Type B pancreatic cell (in vitro differentiated cells): ENCODE data around the gene FYN. TPM values are rescaled to one million over a fixed set of nuclear protein-coding genes. Genes with fewer than 3 reads are reported as not detected.

Source experiments
- DNase-seq: peaks from one replicate; pipeline ENCODE4 v3.0.0; 2021; ENCODE audit warnings: mixed read lengths; ENCODE audit not compliant: unreplicated experiment; ENCODE audit errors: extremely low spot score
- H3K27ac Mint-ChIP-seq: 2 replicates; pipeline ENCODE4 v1.8.0; 2021; ENCODE audit warnings: mild to moderate bottlenecking, mixed read lengths
- H3K27me3 Mint-ChIP-seq: 2 replicates; pipeline ENCODE4 v1.8.0; 2021; ENCODE audit warnings: mixed read lengths
- H3K36me3 Mint-ChIP-seq: 2 replicates; pipeline ENCODE4 v1.8.0; 2021; ENCODE audit warnings: mixed read lengths
- H3K4me1 Mint-ChIP-seq: one replicate; pipeline ENCODE4 v1.8.0; 2021; ENCODE audit warnings: mixed read lengths; ENCODE audit not compliant: unreplicated experiment
- H3K4me3 Mint-ChIP-seq: 2 replicates; pipeline ENCODE4 v1.8.0; 2021; ENCODE audit warnings: mild to moderate bottlenecking, mixed read lengths
- H3K9me3 Mint-ChIP-seq: 2 replicates; pipeline ENCODE4 v1.8.0; 2021; ENCODE audit warnings: mixed read lengths
- total RNA-seq: library from RNA; stranded (reverse); gene quantifications from 2 replicates; pipeline ENCODE4 v1.2.1, GENCODE V29; 2021; ENCODE audit warnings: low replicate concordance
- TF ChIP-seq, protein P1 (sequence below): fragments of 200-600 bp; sonication (generic); conservative IDR thresholded peaks from 2 replicates; pipeline ENCODE4 v1.5.0; 2021; ENCODE audit warnings: antibody characterized with exemption, mild to moderate bottlenecking

Gene FYN
- total RNA-seq, 1 donor from 2014 or later: 131 TPM

DNA sequence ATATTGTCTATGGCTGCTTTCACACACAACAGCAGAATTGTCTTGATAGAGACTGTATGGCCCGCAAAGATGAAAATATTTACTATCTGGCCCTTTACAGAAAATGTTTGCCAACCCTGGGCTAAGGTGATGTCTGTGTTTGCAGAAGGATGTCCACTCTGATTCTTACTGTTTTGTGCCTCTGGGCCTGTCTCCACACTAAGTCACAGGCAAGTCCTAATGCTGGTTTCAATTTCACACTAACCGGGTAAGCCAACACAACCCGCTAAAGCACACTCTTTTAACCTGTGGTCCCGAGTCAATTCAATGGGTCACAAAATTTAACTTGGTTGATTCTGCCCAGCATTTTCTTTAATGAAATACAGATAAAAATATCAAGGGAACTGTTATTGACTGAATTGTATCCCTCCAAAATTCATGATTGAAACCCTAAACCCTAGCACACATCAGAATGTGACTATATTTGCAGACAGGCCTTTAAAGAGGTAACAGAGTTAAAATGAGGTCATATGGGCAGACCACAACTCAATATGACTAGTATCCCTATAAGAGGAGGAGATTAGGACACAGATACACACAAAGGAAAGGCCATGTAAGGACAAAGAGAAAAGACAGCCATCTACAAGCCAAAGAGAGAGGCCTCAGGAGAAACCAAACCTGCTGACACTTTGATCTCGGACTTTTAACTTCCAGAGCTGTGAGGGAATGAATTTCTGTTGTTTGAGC is 78.4 kb downstream of the FYN start:
- no peaks in the 10 kb centered on the region for H3K27me3 Mint-ChIP-seq
- no peaks in the 10 kb centered on the region for H3K9me3 Mint-ChIP-seq
- H3K36me3 Mint-ChIP-seq: peaks cover 3% of the 10 kb centered on the region
- DNase-seq: no peak
- peak overlapping the region; percentile 66 for H3K27ac Mint-ChIP-seq
- peaks cover 41% of the 10 kb centered on the region for H3K4me1 Mint-ChIP-seq
- H3K4me3 Mint-ChIP-seq: no peak overlapping the region
- TF ChIP-seq, protein P1, sequence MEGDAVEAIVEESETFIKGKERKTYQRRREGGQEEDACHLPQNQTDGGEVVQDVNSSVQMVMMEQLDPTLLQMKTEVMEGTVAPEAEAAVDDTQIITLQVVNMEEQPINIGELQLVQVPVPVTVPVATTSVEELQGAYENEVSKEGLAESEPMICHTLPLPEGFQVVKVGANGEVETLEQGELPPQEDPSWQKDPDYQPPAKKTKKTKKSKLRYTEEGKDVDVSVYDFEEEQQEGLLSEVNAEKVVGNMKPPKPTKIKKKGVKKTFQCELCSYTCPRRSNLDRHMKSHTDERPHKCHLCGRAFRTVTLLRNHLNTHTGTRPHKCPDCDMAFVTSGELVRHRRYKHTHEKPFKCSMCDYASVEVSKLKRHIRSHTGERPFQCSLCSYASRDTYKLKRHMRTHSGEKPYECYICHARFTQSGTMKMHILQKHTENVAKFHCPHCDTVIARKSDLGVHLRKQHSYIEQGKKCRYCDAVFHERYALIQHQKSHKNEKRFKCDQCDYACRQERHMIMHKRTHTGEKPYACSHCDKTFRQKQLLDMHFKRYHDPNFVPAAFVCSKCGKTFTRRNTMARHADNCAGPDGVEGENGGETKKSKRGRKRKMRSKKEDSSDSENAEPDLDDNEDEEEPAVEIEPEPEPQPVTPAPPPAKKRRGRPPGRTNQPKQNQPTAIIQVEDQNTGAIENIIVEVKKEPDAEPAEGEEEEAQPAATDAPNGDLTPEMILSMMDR: no peak

DNA sequence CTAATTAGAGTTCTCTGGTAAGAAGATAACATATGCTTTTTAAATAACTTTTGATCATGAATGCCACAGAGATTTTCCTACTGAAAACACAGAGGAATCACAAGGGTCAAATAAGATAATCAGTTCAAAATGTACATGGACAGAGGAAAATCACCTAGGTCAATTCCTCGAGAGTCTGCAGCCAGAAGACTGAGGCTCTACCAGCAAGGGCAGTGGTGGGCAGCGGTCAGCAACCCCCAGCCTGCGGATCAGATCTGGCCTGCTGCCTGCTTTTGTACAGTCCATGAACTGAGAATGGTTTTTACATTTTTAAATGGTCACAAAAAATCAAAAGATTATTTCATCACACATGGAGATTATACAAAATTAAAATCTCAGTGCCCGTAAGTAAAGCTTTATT is 79.0 kb downstream of the FYN start:
- TF ChIP-seq, protein P1: no peak
- H3K27ac Mint-ChIP-seq: peak overlapping the region; percentile 66
- H3K27me3 Mint-ChIP-seq: no peaks in the 10 kb centered on the region
- H3K36me3 Mint-ChIP-seq: peaks cover 3% of the 10 kb centered on the region
- H3K4me1 Mint-ChIP-seq: peaks cover 39% of the 10 kb centered on the region
- no peak for DNase-seq
- no peak overlapping the region for H3K4me3 Mint-ChIP-seq
- no peaks in the 10 kb centered on the region for H3K9me3 Mint-ChIP-seq

DNA sequence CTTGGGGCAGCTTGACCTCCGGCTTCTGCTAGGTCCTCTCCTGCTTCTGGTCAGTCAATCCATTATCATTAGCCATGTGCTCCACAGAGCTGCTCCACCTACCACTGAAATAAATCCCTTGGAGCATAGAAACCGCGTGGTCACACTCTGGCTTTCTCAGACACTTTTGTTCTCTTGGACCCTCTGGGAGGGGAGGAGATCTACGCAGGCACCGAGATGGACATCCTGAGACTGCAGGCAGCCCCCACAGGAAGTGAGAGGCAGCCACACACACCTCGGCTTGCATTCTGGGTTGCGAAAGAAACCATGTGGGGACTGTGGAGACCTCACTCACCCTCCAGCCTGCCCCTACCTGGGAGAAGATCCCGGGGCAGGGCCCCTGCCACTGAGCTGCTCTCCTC is 79.5 kb downstream of the FYN start:
- Mint-ChIP-seq H3K27me3 (no peaks in the 10 kb centered on the region), H3K4me3 (no peak overlapping the region), H3K27ac (peak overlapping the region; percentile 66), H3K9me3 (no peaks in the 10 kb centered on the region), H3K36me3 (peaks cover 1% of the 10 kb centered on the region), H3K4me1 (peaks cover 33% of the 10 kb centered on the region)
- DNase-seq: no peak
- TF ChIP-seq, protein P1: no peak

- no peaks in the 10 kb centered on the region for H3K9me3 Mint-ChIP-seq
- TF ChIP-seq, protein P1: no peak
- peak overlapping the region; percentile 66 for H3K27ac Mint-ChIP-seq
- no peaks in the 10 kb centered on the region for H3K36me3 Mint-ChIP-seq
- H3K4me1 Mint-ChIP-seq: peaks cover 29% of the 10 kb centered on the region
- no peak overlapping the region for H3K4me3 Mint-ChIP-seq
- no peaks in the 10 kb centered on the region for H3K27me3 Mint-ChIP-seq
- DNase-seq: no peak
These were observed 80.1 kb downstream of the FYN start for GRCh38 chr6:111792914-111793700.

DNA sequence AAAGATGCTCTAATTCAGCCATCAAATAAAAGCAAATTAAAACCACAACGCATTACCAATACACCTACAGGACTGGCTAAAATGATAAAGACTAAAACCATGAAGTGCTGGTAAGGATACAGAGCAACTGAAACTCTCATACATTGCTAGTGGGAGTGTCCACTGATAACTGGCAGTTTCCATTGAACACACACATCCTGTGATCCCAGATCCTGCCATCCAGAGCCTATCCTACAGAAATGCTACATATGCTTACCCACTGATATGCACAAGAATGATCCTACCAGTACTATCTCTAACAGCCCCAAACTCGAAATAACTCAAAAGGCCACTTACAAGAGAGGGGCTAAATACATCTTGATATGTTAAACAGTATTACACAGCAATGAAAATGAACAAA is 81.0 kb downstream of the FYN start:
- no peaks in the 10 kb centered on the region for H3K9me3 Mint-ChIP-seq
- H3K4me3 Mint-ChIP-seq: no peak overlapping the region
- H3K27ac Mint-ChIP-seq: no peak overlapping the region
- no peak for DNase-seq
- H3K27me3 Mint-ChIP-seq: no peaks in the 10 kb centered on the region
- H3K4me1 Mint-ChIP-seq: peaks cover 29% of the 10 kb centered on the region
- H3K36me3 Mint-ChIP-seq: no peaks in the 10 kb centered on the region
- TF ChIP-seq, protein P1: no peak
